ENCODE measurements around the gene PTGES. TPM values are rescaled to one million over a fixed set of nuclear protein-coding genes. Genes with fewer than 3 reads are reported as not detected.

Gene PTGES
- total RNA-seq, 1 donor from 2014 or later: 29.1 TPM

- Mint-ChIP-seq H3K36me3 (no peaks in the 10 kb centered on the region), H3K27ac (no peak overlapping the region), H3K9me3 (no peaks in the 10 kb centered on the region), H3K27me3 (peaks cover 6% of the 10 kb centered on the region), H3K4me1 (ENCODE audit: unreplicated experiment) (peaks cover under 1% of the 10 kb centered on the region), H3K4me3 (peak overlapping the region; percentile 68)
- TF ChIP-seq CTCF (conservative IDR thresholded peaks at IDR 0.05): peak; percentile 99
- DNase-seq (ENCODE audit: extremely low spot score, unreplicated experiment): peak; percentile 90
These were observed 15.2 kb downstream of the PTGES start for GRCh38 chr9:129737479-129738274.

- no peak overlapping the region for H3K4me3 Mint-ChIP-seq
- no peaks in the 10 kb centered on the region for H3K36me3 Mint-ChIP-seq
- TF ChIP-seq CTCF (conservative IDR thresholded peaks at IDR 0.05): no peak
These were observed 16.5 kb downstream of the PTGES start for GRCh38 chr9:129736334-129736733.

GRCh38 chr9:129735546-129735945 is 17.3 kb downstream of the PTGES start:
- Mint-ChIP-seq H3K27ac (no peak overlapping the region), H3K4me1 (ENCODE audit: unreplicated experiment) (peaks cover 3% of the 10 kb centered on the region), H3K27me3 (peaks cover 13% of the 10 kb centered on the region), H3K4me3 (no peak overlapping the region), H3K9me3 (no peaks in the 10 kb centered on the region), H3K36me3 (no peaks in the 10 kb centered on the region)
- no peak for TF ChIP-seq CTCF (conservative IDR thresholded peaks at IDR 0.05)
- no peak for DNase-seq (ENCODE audit: extremely low spot score, unreplicated experiment)

More at GRCh38 chr9:129736334-129736733, 16.5 kb downstream of the PTGES start:
- DNase-seq (ENCODE audit: extremely low spot score, unreplicated experiment): no peak
- peaks cover 9% of the 10 kb centered on the region for H3K27me3 Mint-ChIP-seq
- H3K9me3 Mint-ChIP-seq: no peaks in the 10 kb centered on the region
- peaks cover 3% of the 10 kb centered on the region for H3K4me1 Mint-ChIP-seq (ENCODE audit: unreplicated experiment)
- no peak overlapping the region for H3K27ac Mint-ChIP-seq

GRCh38 chr9:129733632-129733953 is 19.2 kb downstream of the PTGES start:
- no peaks in the 10 kb centered on the region for H3K9me3 Mint-ChIP-seq
- no peak overlapping the region for H3K4me3 Mint-ChIP-seq
- peaks cover 15% of the 10 kb centered on the region for H3K27me3 Mint-ChIP-seq
- no peak for DNase-seq (ENCODE audit: extremely low spot score, unreplicated experiment)
- TF ChIP-seq CTCF (conservative IDR thresholded peaks at IDR 0.05): no peak
- H3K36me3 Mint-ChIP-seq: no peaks in the 10 kb centered on the region
- no peak overlapping the region for H3K27ac Mint-ChIP-seq
- H3K4me1 Mint-ChIP-seq (ENCODE audit: unreplicated experiment): peaks cover 3% of the 10 kb centered on the region

- H3K9me3 Mint-ChIP-seq: no peaks in the 10 kb centered on the region
- no peak for DNase-seq (ENCODE audit: extremely low spot score, unreplicated experiment)
- no peak overlapping the region for H3K27ac Mint-ChIP-seq
- TF ChIP-seq CTCF (conservative IDR thresholded peaks at IDR 0.05): no peak
- H3K27me3 Mint-ChIP-seq: peaks cover 15% of the 10 kb centered on the region
- H3K4me3 Mint-ChIP-seq: no peak overlapping the region
- peaks cover 3% of the 10 kb centered on the region for H3K4me1 Mint-ChIP-seq (ENCODE audit: unreplicated experiment)
- no peaks in the 10 kb centered on the region for H3K36me3 Mint-ChIP-seq
These were observed 19.8 kb downstream of the PTGES start for GRCh38 chr9:129732946-129733631.

Measured in type B pancreatic cell (in vitro differentiated cells).